ENCODE measurements around the gene AFDN.

DNA sequence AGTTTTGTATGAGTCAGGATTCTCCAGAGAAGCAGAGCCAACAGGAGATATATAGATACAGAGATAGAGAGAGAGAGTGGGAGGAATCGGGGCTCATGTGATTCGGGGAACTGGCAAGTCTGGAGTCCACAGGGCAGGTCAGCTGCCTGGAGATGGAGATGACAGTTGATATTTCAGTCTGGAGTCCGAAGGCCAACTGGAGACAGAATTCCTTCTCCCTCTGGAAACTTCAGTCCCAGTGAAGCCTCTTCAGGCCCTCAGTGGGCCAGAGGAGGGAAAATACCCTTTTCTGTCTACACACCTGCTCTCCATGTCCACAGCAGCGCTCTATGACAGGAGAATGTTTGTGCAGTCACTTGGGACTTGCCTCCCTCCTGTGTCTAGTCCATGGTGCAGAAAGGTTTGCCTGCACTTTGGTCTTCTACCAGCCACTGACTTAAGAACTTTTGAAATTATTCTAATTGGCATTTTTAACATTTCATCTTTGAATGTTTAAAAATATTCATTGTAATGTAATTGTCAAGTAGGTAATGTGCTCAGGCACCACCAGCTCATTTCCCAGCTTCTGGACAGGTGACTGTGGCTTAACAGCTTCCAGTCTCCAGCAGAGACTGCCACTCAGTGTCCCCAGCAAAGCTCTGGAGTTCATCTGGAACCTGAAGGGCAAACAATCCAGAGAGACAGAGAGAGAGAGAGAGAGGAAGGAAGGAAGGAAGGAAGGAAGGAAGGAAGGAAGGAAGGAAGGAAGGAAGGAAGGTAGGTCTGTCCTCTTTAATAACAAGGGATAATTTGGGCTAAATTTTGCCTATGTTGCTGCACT lies 43.8 kb upstream of the AFDN start:
- TF ChIP-seq, protein P1, sequence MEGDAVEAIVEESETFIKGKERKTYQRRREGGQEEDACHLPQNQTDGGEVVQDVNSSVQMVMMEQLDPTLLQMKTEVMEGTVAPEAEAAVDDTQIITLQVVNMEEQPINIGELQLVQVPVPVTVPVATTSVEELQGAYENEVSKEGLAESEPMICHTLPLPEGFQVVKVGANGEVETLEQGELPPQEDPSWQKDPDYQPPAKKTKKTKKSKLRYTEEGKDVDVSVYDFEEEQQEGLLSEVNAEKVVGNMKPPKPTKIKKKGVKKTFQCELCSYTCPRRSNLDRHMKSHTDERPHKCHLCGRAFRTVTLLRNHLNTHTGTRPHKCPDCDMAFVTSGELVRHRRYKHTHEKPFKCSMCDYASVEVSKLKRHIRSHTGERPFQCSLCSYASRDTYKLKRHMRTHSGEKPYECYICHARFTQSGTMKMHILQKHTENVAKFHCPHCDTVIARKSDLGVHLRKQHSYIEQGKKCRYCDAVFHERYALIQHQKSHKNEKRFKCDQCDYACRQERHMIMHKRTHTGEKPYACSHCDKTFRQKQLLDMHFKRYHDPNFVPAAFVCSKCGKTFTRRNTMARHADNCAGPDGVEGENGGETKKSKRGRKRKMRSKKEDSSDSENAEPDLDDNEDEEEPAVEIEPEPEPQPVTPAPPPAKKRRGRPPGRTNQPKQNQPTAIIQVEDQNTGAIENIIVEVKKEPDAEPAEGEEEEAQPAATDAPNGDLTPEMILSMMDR (IDR thresholded peaks at IDR 0.05; ENCODE audit: poor library complexity), result no peak
- no peak for TF ChIP-seq EZH2 (IDR thresholded peaks at IDR 0.05; ENCODE audit: borderline replicate concordance)
- no peak for TF ChIP-seq EZH2phosphoT487 (IDR thresholded peaks at IDR 0.05; ENCODE audit: low read depth, severe bottlenecking, unreplicated experiment)
